Hepatocyte (in vitro differentiated cells): ENCODE data around the gene ARHGAP1.

Experiments used
- EZH2 ChIP-seq: fragments of 200-600 bp; sonication (generic); IDR thresholded peaks from 2 replicates; pipeline ENCODE4 v1.6.1; 2016; ENCODE audit warnings: antibody characterized with exemption, mild to moderate bottlenecking, borderline replicate concordance
- EZH2phosphoT487 ChIP-seq: fragments of 200-600 bp; sonication (generic); IDR thresholded peaks from one replicate; pipeline ENCODE4 v1.6.1; 2018; ENCODE audit warnings: antibody characterized with exemption, mild to moderate bottlenecking, low read depth, moderate library complexity; ENCODE audit not compliant: unreplicated experiment, severe bottlenecking
- TF ChIP-seq, protein P1 (sequence below): fragments of 200-600 bp; sonication (generic); IDR thresholded peaks from 2 replicates; pipeline ENCODE4 v1.5.1; 2016; ENCODE audit warnings: antibody characterized with exemption, mild to moderate bottlenecking; ENCODE audit not compliant: poor library complexity

- TF ChIP-seq, protein P1, sequence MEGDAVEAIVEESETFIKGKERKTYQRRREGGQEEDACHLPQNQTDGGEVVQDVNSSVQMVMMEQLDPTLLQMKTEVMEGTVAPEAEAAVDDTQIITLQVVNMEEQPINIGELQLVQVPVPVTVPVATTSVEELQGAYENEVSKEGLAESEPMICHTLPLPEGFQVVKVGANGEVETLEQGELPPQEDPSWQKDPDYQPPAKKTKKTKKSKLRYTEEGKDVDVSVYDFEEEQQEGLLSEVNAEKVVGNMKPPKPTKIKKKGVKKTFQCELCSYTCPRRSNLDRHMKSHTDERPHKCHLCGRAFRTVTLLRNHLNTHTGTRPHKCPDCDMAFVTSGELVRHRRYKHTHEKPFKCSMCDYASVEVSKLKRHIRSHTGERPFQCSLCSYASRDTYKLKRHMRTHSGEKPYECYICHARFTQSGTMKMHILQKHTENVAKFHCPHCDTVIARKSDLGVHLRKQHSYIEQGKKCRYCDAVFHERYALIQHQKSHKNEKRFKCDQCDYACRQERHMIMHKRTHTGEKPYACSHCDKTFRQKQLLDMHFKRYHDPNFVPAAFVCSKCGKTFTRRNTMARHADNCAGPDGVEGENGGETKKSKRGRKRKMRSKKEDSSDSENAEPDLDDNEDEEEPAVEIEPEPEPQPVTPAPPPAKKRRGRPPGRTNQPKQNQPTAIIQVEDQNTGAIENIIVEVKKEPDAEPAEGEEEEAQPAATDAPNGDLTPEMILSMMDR, result no peak
- TF ChIP-seq EZH2, result no peak
- TF ChIP-seq EZH2phosphoT487, result no peak
Observed at GRCh38 chr11:46736615-46737014, 36.2 kb upstream of the ARHGAP1 start.
